NCI-H2107 (cell line): ENCODE data around the gene CAPZA1.
"Not testable (repeated sequence)": the region's sequence is repeated elsewhere in the genome, so short reads cannot be mapped to it uniquely, and the experiment has no call there.

Source experiments
- DNase-seq: peaks from one replicate; lab custom pipeline; 2025; lab: John Stamatoyannopoulos, UW

Gene CAPZA1

GRCh38 chr1:112628516-112628915 lies 8.9 kb downstream of the CAPZA1 start:
- DNase-seq: no peak

DNA sequence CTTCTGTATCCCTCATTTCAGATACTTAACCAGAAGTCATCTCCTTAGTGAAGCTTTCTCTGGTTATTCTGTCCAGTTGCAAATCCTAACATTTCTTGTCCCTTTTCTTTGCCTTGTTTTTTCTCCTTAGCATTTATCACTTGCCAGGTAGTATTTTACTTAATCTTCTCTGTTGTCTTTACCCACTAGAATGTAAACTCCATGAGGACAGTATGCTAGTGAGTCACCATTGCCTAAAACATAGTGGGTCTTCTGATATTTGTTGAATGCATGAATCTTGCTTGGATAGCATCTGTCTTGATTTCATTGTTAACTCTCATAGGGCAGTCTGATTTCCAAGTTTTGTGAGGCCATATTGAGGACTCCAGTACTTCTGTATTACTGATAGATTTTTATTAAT lies 9.6 kb downstream of the CAPZA1 start:
- DNase-seq: no peak

GRCh38 chr1:112633628-112634027 lies 14.0 kb downstream of the CAPZA1 start:
- DNase-seq: no peak

DNA sequence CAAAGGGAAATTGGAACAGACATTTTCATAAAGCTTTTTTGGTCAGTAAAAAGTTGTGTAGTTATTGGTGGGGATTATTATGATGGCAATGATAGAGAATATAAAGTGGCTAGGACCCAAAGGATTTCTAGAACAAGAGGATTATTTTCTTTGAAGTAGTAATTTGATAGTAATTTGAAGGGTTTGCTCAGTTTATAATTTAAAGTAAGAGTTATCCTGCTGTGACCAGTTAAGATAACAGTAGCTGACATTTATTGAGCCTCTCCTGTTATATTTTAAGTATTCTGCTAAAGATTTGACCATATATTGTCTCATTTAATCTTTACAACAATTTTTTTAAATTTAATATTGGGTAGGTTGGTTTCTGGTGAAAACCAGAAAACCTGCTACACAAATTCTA lies 14.7 kb downstream of the CAPZA1 start:
- DNase-seq: no peak

GRCh38 chr1:112636056-112636455 lies 16.4 kb downstream of the CAPZA1 start:
- no peak for DNase-seq

DNA sequence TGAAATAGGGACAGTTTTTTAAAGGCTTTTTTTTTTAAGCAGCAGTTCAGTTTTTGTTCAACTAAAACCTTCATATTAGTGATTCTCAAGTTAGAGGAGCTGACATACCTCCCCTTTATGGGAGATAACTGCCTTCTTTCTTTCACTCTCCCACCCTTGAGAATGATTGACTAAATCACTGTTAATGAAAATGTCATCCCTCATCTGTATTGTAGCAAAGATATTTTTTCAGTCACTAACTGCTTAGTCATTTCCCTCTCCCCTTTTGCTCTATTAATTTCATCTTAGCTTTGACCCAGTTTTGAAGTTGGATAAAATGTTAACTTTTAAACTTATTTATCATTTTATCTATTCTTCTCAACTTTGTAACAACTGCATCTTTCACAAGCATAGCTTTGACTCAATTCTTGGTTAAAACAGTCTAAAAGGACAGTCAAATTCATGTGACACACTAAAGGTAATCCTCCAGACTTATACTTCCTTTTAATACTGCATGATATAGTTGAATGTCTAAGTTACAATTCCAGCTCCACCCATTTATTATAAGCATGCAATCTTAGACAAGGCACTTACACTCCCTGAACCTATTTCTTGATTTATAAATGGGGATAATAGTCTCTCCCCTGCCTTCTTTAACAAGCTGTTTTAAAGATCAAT lies 17.1 kb downstream of the CAPZA1 start:
- DNase-seq: no peak

DNA sequence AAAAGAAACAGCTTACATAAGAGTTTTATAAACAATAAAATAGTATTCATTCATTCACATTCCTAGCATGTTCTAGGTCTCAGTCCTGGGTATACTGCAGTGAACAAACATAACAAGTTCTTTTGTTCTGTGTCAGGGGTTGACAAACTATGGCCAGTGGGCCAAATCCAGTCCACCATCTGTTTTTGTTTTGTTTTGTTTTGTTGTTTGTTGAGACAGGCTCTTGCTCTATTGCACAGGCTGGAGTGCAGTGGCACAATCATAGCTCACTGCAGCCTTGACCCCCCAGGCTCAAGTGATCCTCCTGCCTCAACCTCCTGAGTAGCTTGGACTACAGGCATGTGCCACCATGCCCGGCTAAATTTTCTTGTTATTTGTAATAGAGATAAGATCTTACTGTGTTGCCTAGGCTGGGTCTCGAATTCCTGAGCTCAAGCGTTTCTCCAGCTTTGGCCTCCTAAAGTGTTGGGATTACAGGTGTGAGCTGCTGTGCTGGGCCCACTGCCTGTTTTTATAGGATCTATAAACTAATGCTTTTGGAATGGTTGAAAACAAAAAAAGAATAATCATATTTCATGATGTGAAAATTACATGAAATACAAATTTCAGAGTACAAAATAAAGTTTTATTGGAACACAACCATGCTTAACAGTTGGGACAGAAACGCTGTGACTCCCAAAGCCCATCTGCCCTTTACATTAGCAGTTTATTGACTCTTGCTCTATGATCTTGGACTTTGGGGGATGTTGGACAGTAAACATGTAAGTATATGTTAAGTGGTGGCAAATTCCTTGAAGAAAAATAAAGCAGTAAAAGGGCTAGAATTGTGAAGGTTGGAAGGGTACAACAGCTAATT lies 17.9 kb downstream of the CAPZA1 start:
- no peak for DNase-seq

GRCh38 chr1:112638110-112638428 lies 18.4 kb downstream of the CAPZA1 start:
- no peak for DNase-seq

- DNase-seq: not testable (repeated sequence)
Measured at GRCh38 chr1:112640437-112640836, 20.8 kb downstream of the CAPZA1 start.

DNA sequence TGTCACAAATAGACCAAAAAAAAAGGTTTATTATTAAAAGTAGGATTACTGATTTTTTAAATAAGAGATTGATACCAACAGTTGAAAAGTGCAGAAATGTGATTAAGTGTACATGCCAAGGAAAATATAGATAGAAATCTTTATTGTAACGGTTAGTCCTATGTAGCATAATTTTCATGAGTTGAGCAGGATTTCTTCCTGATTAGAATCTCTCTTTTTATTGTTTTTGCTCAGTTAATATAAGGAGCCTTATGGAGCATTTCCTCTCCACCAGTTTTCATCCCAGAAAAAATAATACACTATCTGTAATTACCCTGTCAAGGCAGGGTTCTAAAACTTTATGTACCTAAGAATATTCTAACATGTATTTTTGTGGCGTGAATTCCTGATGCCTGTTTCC lies 23.4 kb downstream of the CAPZA1 start:
- no peak for DNase-seq

GRCh38 chr1:112646225-112646624 lies 26.6 kb downstream of the CAPZA1 start:
- no peak for DNase-seq

DNA sequence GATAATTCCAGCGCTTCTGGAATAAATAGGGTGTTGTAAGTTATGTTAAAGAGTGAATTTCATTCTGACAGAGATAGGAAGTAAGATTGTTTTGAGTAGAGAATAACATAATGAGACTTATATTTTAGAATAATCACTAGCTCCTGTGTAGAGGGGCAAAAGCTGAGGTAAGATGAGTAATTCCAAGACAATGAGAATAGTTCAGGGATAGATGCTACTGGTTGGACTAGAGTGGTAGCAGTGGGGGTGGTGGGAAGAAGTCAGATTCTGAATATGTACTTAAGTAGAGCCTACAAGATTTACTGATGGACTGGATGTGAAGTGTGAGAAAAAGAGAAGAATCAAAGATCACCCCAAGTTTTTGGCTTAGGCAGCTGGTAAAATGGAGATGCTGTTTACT lies 31.6 kb downstream of the CAPZA1 start:
- no peak for DNase-seq

GRCh38 chr1:112665857-112666256 lies 46.2 kb downstream of the CAPZA1 start:
- no peak for DNase-seq

GRCh38 chr1:112666946-112667345 lies 47.3 kb downstream of the CAPZA1 start:
- DNase-seq: no peak

GRCh38 chr1:112672009-112672408 lies 52.4 kb downstream of the CAPZA1 start:
- no peak for DNase-seq

GRCh38 chr1:112672842-112673241 lies 53.2 kb downstream of the CAPZA1 start:
- DNase-seq: no peak

- no peak for DNase-seq
Measured at GRCh38 chr1:112673592-112674439, 54.2 kb downstream of the CAPZA1 start.

DNA sequence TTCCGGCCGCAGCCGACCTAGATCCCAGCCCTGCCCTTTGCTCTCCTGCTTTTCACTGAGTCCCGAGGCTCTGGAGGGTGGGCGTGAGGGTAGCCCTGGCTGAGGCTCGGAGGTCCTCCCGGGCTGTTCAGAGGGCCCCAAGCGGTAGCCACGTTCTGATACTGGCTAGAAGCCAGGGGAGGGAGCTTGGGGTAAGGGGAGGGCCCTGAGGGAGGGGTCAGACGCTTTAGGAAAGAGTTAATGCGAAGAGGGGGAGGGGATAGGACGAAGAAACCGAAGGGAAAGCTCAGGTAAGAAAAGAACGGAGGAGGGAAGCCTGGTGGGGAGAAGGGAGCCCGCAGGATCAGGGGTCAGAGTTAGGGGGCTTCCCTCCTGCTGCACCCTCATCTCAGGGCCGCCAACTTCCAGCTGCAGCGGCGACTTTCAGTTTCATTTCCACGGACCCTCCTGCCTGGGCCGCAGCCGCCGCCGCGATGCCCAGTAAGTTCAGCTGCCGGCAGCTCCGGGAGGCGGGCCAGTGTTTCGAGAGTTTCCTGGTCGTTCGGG lies 54.9 kb downstream of the CAPZA1 start, which contains the start of gene MOV10:
Gene MOV10, plus strand, starts transcription at position 220 of the 546 bp plus-strand sequence. Its CDS starts 254 bp downstream, at position 474.
- peak; percentile 35 for DNase-seq

- peak; percentile 21 for DNase-seq
Measured at GRCh38 chr1:112674986-112675727, 55.5 kb downstream of the CAPZA1 start.

GRCh38 chr1:112675728-112676381 lies 56.2 kb downstream of the CAPZA1 start:
- DNase-seq: no peak

GRCh38 chr1:112676543-112676942 lies 56.9 kb downstream of the CAPZA1 start:
- DNase-seq: no peak
